Subcutaneous abdominal adipose tissue (tissue), 5 donors: ENCODE measurements around the gene F5.

Experiments used
- H3K27ac ChIP-seq: one replicate; pipeline ENCODE4 v1.7.0; 2013; ENCODE audit warnings: low read depth, mild to moderate bottlenecking, inconsistent platforms, low read length, moderate library complexity
- H3K27me3 ChIP-seq, 5 donors: one replicate each; pipeline ENCODE4 v1.7.0; 2013; ENCODE audit warnings: low read length in 5 of 5, inconsistent platforms in 1 of 5; ENCODE audit not compliant: control insufficient read depth in 5 of 5, insufficient read depth in 4 of 5
- H3K36me3 ChIP-seq, 5 donors: one replicate each; pipeline ENCODE4 v1.7.0; 2013; ENCODE audit warnings: low read length in 5 of 5; ENCODE audit not compliant: control insufficient read depth in 5 of 5, insufficient read depth in 5 of 5
- H3K4me1 ChIP-seq, 5 donors: one replicate each; pipeline ENCODE4 v1.7.0; 2013; ENCODE audit warnings: low read length in 5 of 5, mild to moderate bottlenecking in 3 of 5, moderate library complexity in 1 of 5; ENCODE audit not compliant: control insufficient read depth in 5 of 5, insufficient read depth in 5 of 5
- H3K4me3 ChIP-seq, 5 donors: one replicate each; pipeline ENCODE4 v1.7.0; 2013; ENCODE audit warnings: low read length in 5 of 5, low read depth in 1 of 5
- H3K9ac ChIP-seq, 5 donors: one replicate each; pipeline ENCODE4 v1.7.0; 2013; ENCODE audit warnings: low read length in 5 of 5, mild to moderate bottlenecking in 4 of 5, moderate library complexity in 3 of 5
- H3K9me3 ChIP-seq, 5 donors: one replicate each; pipeline ENCODE4 v1.7.0; 2013; ENCODE audit warnings: low read length in 5 of 5; ENCODE audit not compliant: control insufficient read depth in 5 of 5
- donor health status: healthy.
- donor health status: healthy.
- donor health status: healthy.
- donor health status: healthy.
- donor health status: healthy.

The F5 gene

GRCh38 chr1:169615803-169616202 lies 29.5 kb upstream of the F5 start:
- Histone ChIP-seq H3K9me3 (no peaks in the 10 kb centered on the region), H3K36me3 (no peaks in the 10 kb centered on the region), H3K27me3 (peaks cover 0 to 4% (median 4%) of the 10 kb centered on the region in 5 donors), H3K4me1 (peaks cover 0 to 5% (median 0%) of the 10 kb centered on the region in 5 donors), H3K27ac (no peak overlapping the region), H3K9ac (no peak overlapping the region), H3K4me3 (no peak overlapping the region)

- H3K27ac ChIP-seq: no peak overlapping the region
- H3K4me3 ChIP-seq: no peak overlapping the region
These were observed 24.6 kb upstream of the F5 start for GRCh38 chr1:169610858-169611257.

GRCh38 chr1:169610108-169610507 lies 23.8 kb upstream of the F5 start:
- peaks cover 0 to 18% (median 0%) of the 10 kb centered on the region in 5 donors for H3K4me1 ChIP-seq
- no peak overlapping the region for H3K27ac ChIP-seq
- peaks cover 0 to 7% (median 4%) of the 10 kb centered on the region in 5 donors for H3K27me3 ChIP-seq
- H3K9me3 ChIP-seq: no peaks in the 10 kb centered on the region
- H3K9ac ChIP-seq: no peak overlapping the region
- no peak overlapping the region for H3K4me3 ChIP-seq
- H3K36me3 ChIP-seq: no peaks in the 10 kb centered on the region

More at GRCh38 chr1:169610858-169611257, 24.6 kb upstream of the F5 start:
- no peaks in the 10 kb centered on the region for H3K9me3 ChIP-seq
- peaks cover 0 to 7% (median 4%) of the 10 kb centered on the region in 5 donors for H3K27me3 ChIP-seq
- no peak overlapping the region for H3K9ac ChIP-seq
- H3K4me1 ChIP-seq: peaks cover 0 to 18% (median 0%) of the 10 kb centered on the region in 5 donors
- H3K36me3 ChIP-seq: no peaks in the 10 kb centered on the region

GRCh38 chr1:169608226-169608625 lies 21.9 kb upstream of the F5 start:
- Histone ChIP-seq H3K9me3 (no peaks in the 10 kb centered on the region), H3K36me3 (no peaks in the 10 kb centered on the region), H3K4me1 (peaks cover 0 to 18% (median 0%) of the 10 kb centered on the region in 5 donors), H3K4me3 (no peak overlapping the region), H3K9ac (no peak overlapping the region), H3K27ac (no peak overlapping the region), H3K27me3 (peaks cover 0 to 8% (median 2%) of the 10 kb centered on the region in 5 donors)

GRCh38 chr1:169604781-169605560 lies 18.7 kb upstream of the F5 start:
- Histone ChIP-seq H3K4me1 (peaks cover 0 to 7% (median 0%) of the 10 kb centered on the region in 5 donors), H3K9me3 (no peaks in the 10 kb centered on the region), H3K27ac (no peak overlapping the region), H3K27me3 (peaks cover 0 to 3% (median 0%) of the 10 kb centered on the region in 5 donors), H3K9ac (no peak overlapping the region), H3K36me3 (no peaks in the 10 kb centered on the region), H3K4me3 (no peak overlapping the region)

- Histone ChIP-seq H3K4me3 (no peak overlapping the region), H3K36me3 (no peaks in the 10 kb centered on the region), H3K27me3 (peaks cover 0 to 3% (median 0%) of the 10 kb centered on the region in 5 donors), H3K4me1 (peaks cover 0 to 11% (median 0%) of the 10 kb centered on the region in 5 donors), H3K9me3 (no peaks in the 10 kb centered on the region), H3K27ac (no peak overlapping the region), H3K9ac (no peak overlapping the region)
These were observed 15.0 kb upstream of the F5 start for GRCh38 chr1:169601096-169601881.

GRCh38 chr1:169595764-169596711 lies 9.8 kb upstream of the F5 start:
- Histone ChIP-seq H3K27ac (no peak overlapping the region), H3K4me1 (peaks cover 0 to 16% (median 0%) of the 10 kb centered on the region in 5 donors), H3K36me3 (no peaks in the 10 kb centered on the region), H3K9me3 (no peaks in the 10 kb centered on the region), H3K4me3 (no peak overlapping the region), H3K27me3 (peaks cover 0 to 2% (median 0%) of the 10 kb centered on the region in 5 donors), H3K9ac (no peak overlapping the region)

GRCh38 chr1:169594391-169594790 lies 8.1 kb upstream of the F5 start:
- H3K9me3 ChIP-seq: no peaks in the 10 kb centered on the region
- no peaks in the 10 kb centered on the region for H3K36me3 ChIP-seq
- H3K4me1 ChIP-seq: peaks cover 0 to 16% (median 0%) of the 10 kb centered on the region in 5 donors
- H3K27ac ChIP-seq: no peak overlapping the region
- peaks cover 0 to 2% (median 0%) of the 10 kb centered on the region in 5 donors for H3K27me3 ChIP-seq
- no peak overlapping the region for H3K4me3 ChIP-seq
- no peak overlapping the region for H3K9ac ChIP-seq

- Histone ChIP-seq H3K27ac (no peak overlapping the region), H3K9me3 (no peaks in the 10 kb centered on the region), H3K36me3 (no peaks in the 10 kb centered on the region), H3K9ac (no peak overlapping the region), H3K4me1 (peaks cover 0 to 13% (median 10%) of the 10 kb centered on the region in 5 donors), H3K4me3 (no peak overlapping the region), H3K27me3 (peaks cover 0 to 9% (median 2%) of the 10 kb centered on the region in 5 donors)
These were observed 4.7 kb upstream of the F5 start for GRCh38 chr1:169590932-169591331.
